PC-9 (cell line): Measurements from ENCODE around the gene KDM4B. TPM values are rescaled to one million over a fixed set of nuclear protein-coding genes. Genes with fewer than 3 reads are reported as not detected.

Experiments
- BruUV-seq: library from RNA; stranded (reverse); fragments of 400-500 nt; replicated peaks from 2 replicates; lab custom pipeline; 2021; lab: Mats Ljungman, UMichigan
- CTCF ChIA-PET: fragments of 300-600 bp; sonication (Branson Sonifier 250); formaldehyde crosslinking; loops from one replicate; lab custom pipeline; 2022; ENCODE audit warnings: antibody characterized with exemption; lab: Charles Lee
- POLR2A ChIA-PET: fragments of 300-600 bp; sonication (Branson Sonifier 250); formaldehyde crosslinking; loops from one replicate; lab custom pipeline; 2022; ENCODE audit warnings: antibody characterized with exemption; ENCODE audit not compliant: unreplicated experiment; lab: Charles Lee
- DNase-seq, 2 experiments: peaks; one replicate each; pipeline versions ENCODE4 v3.0.0 to v3.0.0-alpha.2; 2015 to 2022; ENCODE audit warnings: mixed read lengths in 1 of 2
- H2AFZ ChIP-seq: fragments of 200-600 bp; sonication (generic); 2 replicates; pipeline ENCODE4 v1.8.1; 2017; ENCODE audit warnings: antibody characterized with exemption
- H3F3A ChIP-seq: fragments of 200-600 bp; sonication (generic); 2 replicates; pipeline ENCODE4 v1.8.1; 2017; ENCODE audit warnings: antibody characterized with exemption, mild to moderate bottlenecking, low read depth; ENCODE audit not compliant: insufficient read depth
- H3K27ac ChIP-seq: fragments of 200-600 bp; sonication (generic); 2 replicates; pipeline ENCODE4 v1.6.1; 2016; ENCODE audit warnings: mixed run types
- H3K27me3 ChIP-seq: fragments of 200-600 bp; sonication (generic); 2 replicates; pipeline ENCODE4 v1.6.1; 2016; ENCODE audit warnings: low read depth, mixed run types; ENCODE audit not compliant: insufficient read depth
- H3K36me3 ChIP-seq: fragments of 200-600 bp; sonication (generic); 2 replicates; pipeline ENCODE4 v1.6.1; 2016; ENCODE audit warnings: low read depth, mixed run types
- H3K4me1 ChIP-seq: fragments of 200-600 bp; sonication (generic); replicated peaks from 2 replicates; pipeline ENCODE4 v1.6.1; 2016; ENCODE audit warnings: mixed run types; ENCODE audit not compliant: insufficient read depth
- H3K4me2 ChIP-seq: fragments of 200-600 bp; sonication (generic); 2 replicates; pipeline ENCODE4 v1.6.1; 2017; ENCODE audit warnings: mixed run types
- H3K4me3 ChIP-seq: fragments of 200-600 bp; sonication (generic); 2 replicates; pipeline ENCODE4 v1.6.1; 2016; ENCODE audit warnings: mixed run types
- H3K79me2 ChIP-seq: fragments of 200-600 bp; sonication (generic); 2 replicates; pipeline ENCODE4 v1.6.1; 2017; ENCODE audit warnings: low read depth, mixed run types
- H3K9me2 ChIP-seq: fragments of 200-600 bp; sonication (generic); 2 replicates; pipeline ENCODE4 v1.8.1; 2017; ENCODE audit warnings: mild to moderate bottlenecking; ENCODE audit not compliant: insufficient read depth
- H3K9me3 ChIP-seq: fragments of 200-600 bp; sonication (generic); 2 replicates; pipeline ENCODE4 v1.8.1; 2016; ENCODE audit warnings: low read depth; ENCODE audit not compliant: insufficient read depth
- H4K20me1 ChIP-seq: fragments of 200-600 bp; sonication (generic); 2 replicates; pipeline ENCODE4 v1.8.1; 2017; ENCODE audit not compliant: insufficient read depth
- CTCF ChIP-seq: fragments of 200-600 bp; sonication (generic); conservative IDR thresholded peaks from 2 replicates; pipeline ENCODE4 v1.6.1; 2017; ENCODE audit warnings: mixed run types, antibody characterized with exemption, mild to moderate bottlenecking, moderate library complexity
- EZH2 ChIP-seq: fragments of 200-600 bp; sonication (generic); IDR thresholded peaks from 2 replicates; pipeline ENCODE4 v1.8.0; 2017; ENCODE audit warnings: antibody characterized with exemption, low read depth
- intact Hi-C: fragments of 100-400 bp; cut with micrococcal nuclease; formaldehyde crosslinking; loops from one replicate; pipeline ENCODE4 v1.10.0; 2022; ENCODE audit not compliant: unreplicated experiment
- total RNA-seq: library from RNA; stranded (reverse); gene quantifications from 2 replicates; pipeline ENCODE4 v1.2.3, GENCODE V29; 2021

KDM4B gene
- total RNA-seq, 1 experiment from 2014 or later = 19.5 TPM

- BruUV-seq = no TSS peak
- ChIA-PET POLR2A (interaction anchor here (0.5 to 0.6 kb wide), 2 partner anchors 37 to 195 kb away, joined by 7 to 13 read pairs; partner anchors contain the start of gene PTPRS), CTCF (interaction anchor here (0.6 kb wide), 1 partner anchor 72 kb away, joined by 5 read pairs; no protein-coding TSS in a partner anchor)
- no peak overlapping the region for H3K4me3 ChIP-seq
- H3K36me3 ChIP-seq = no peaks in the 10 kb centered on the region
- no peaks in the 10 kb centered on the region for H3K9me3 ChIP-seq
- no peak overlapping the region for H3K4me2 ChIP-seq
- no peak overlapping the region for H3K27ac ChIP-seq
- H2AFZ ChIP-seq = no peak overlapping the region
- TF ChIP-seq CTCF (no peak), EZH2 (no peak)
- no peak for DNase-seq
- H3F3A ChIP-seq = no peaks in the 10 kb centered on the region
- intact Hi-C loops = no loop called here
- no peaks in the 10 kb centered on the region for H3K4me1 ChIP-seq
- no peaks in the 10 kb centered on the region for H4K20me1 ChIP-seq
- no peaks in the 10 kb centered on the region for H3K9me2 ChIP-seq
- no peaks in the 10 kb centered on the region for H3K27me3 ChIP-seq
- no peaks in the 10 kb centered on the region for H3K79me2 ChIP-seq
Observed at GRCh38 chr19:5145521-5146511, 176.9 kb downstream of the KDM4B start.

- ChIA-PET POLR2A (no interaction called here), CTCF (no interaction called here)
- intact Hi-C loops = no loop called here
- H3K4me3 ChIP-seq = no peak overlapping the region
- no peaks in the 10 kb centered on the region for H3F3A ChIP-seq
- no peak overlapping the region for H3K4me2 ChIP-seq
- DNase-seq = no peak
- no peaks in the 10 kb centered on the region for H3K27me3 ChIP-seq
- no peaks in the 10 kb centered on the region for H3K4me1 ChIP-seq
- H3K79me2 ChIP-seq = no peaks in the 10 kb centered on the region
- TF ChIP-seq CTCF = no peak
- no peak for TF ChIP-seq EZH2
- H3K9me3 ChIP-seq = no peaks in the 10 kb centered on the region
- no peaks in the 10 kb centered on the region for H3K9me2 ChIP-seq
- H3K27ac ChIP-seq = no peak overlapping the region
- no TSS peak for BruUV-seq
- no peaks in the 10 kb centered on the region for H3K36me3 ChIP-seq
- no peak overlapping the region for H2AFZ ChIP-seq
- no peaks in the 10 kb centered on the region for H4K20me1 ChIP-seq
Observed at GRCh38 chr19:5147074-5147977, 178.4 kb downstream of the KDM4B start.
